SU-DHL-6 (cell line): ENCODE results near the gene SUSD6.

Experiments
- CTCF ChIP-seq: fragments of 200-600 bp; sonication (generic); IDR thresholded peaks from one replicate; pipeline ENCODE4 v1.5.1; 2017; ENCODE audit warnings: antibody characterized with exemption, mild to moderate bottlenecking, low read length, moderate library complexity; ENCODE audit not compliant: insufficient read depth, poor library complexity, severe bottlenecking
- EZH2phosphoT487 ChIP-seq: fragments of 200-600 bp; sonication (generic), shearing (Covaris generic); conservative IDR thresholded peaks from 2 replicates; pipeline ENCODE4 v1.6.1; 2018; ENCODE audit warnings: mild to moderate bottlenecking, antibody characterized with exemption, low read length, moderate library complexity, mixed read lengths

GRCh38 chr14:69710378-69710777 is 99.0 kb downstream of the SUSD6 start:
- no peak for TF ChIP-seq EZH2phosphoT487
- no peak for TF ChIP-seq CTCF
